OCI-LY3 (cell line): ENCODE data around the gene ADGRV1.
"Not testable (repeated sequence)": the region's sequence is repeated elsewhere in the genome, so short reads cannot be mapped to it uniquely, and the experiment has no call there.

Source experiments
- H2AFZ ChIP-seq: fragments of 200-600, 300-600 bp; shearing (Covaris generic); 2 replicates; pipeline ENCODE4 v1.6.0; 2014; ENCODE audit warnings: antibody characterized with exemption, low read depth, low read length
- H3K27ac ChIP-seq: fragments of 200-600, 300-600 bp; sonication (generic); 2 replicates; pipeline ENCODE4 v1.5.1; 2014; ENCODE audit warnings: mild to moderate bottlenecking, low read length, moderate library complexity, mixed read lengths
- H3K27me3 ChIP-seq: fragments of 200-600, 300-600 bp; sonication (generic); 2 replicates; pipeline ENCODE4 v1.6.1; 2014; ENCODE audit warnings: low read depth, low read length, mixed read lengths
- H3K36me3 ChIP-seq: fragments of 200-600, 300-600 bp; sonication (generic); replicated peaks from 2 replicates; pipeline ENCODE3; 2014; ENCODE audit warnings: low read depth, low read length, mixed read lengths
- H3K4me1 ChIP-seq: fragments of 300-600, 200-600 bp; sonication (generic); 2 replicates; pipeline ENCODE4 v1.6.1; 2014; ENCODE audit warnings: low read length, mixed read lengths
- H3K4me2 ChIP-seq: fragments of 200-600, 300-600 bp; sonication (generic); 2 replicates; pipeline ENCODE4 v1.6.1; 2014; ENCODE audit warnings: low read length, mixed read lengths
- H3K4me3 ChIP-seq: fragments of 300-600, 200-600 bp; sonication (generic); 2 replicates; pipeline ENCODE4 v1.5.1; 2014; ENCODE audit warnings: antibody characterized with exemption, mild to moderate bottlenecking, low read length, moderate library complexity
- H3K79me2 ChIP-seq: fragments of 300-600, 200-600 bp; shearing (Covaris generic); 2 replicates; pipeline ENCODE4 v1.6.1; 2014; ENCODE audit warnings: mild to moderate bottlenecking, low read length, mixed read lengths
- H3K9ac ChIP-seq: fragments of 300-600, 200-600 bp; shearing (Covaris generic); 2 replicates; pipeline ENCODE4 v1.6.0; 2014; ENCODE audit warnings: mild to moderate bottlenecking, low read length, moderate library complexity
- H3K9me3 ChIP-seq: fragments of 200-600, 300-600 bp; shearing (Covaris generic); 2 replicates; pipeline ENCODE4 v1.6.1; 2014; ENCODE audit warnings: low read length, mixed read lengths; ENCODE audit not compliant: insufficient read depth
- H4K20me1 ChIP-seq: fragments of 200-600, 300-600 bp; sonication (generic); 2 replicates; pipeline ENCODE4 v1.6.1; 2016; ENCODE audit warnings: low read length, mixed read lengths; ENCODE audit not compliant: insufficient read depth
- EZH2phosphoT487 ChIP-seq: fragments of 200-600 bp; shearing (Covaris generic); IDR thresholded peaks from 2 replicates; pipeline ENCODE4 v1.6.1; 2018; ENCODE audit warnings: antibody characterized with exemption, mixed run types, low read depth
- TF ChIP-seq, protein P1 (sequence below): fragments of 200-600, 300-600 bp; sonication (generic); IDR thresholded peaks from 2 replicates; pipeline ENCODE4 v1.5.1; 2014; ENCODE audit warnings: antibody characterized with exemption, low read length, low read depth

ADGRV1 gene

DNA sequence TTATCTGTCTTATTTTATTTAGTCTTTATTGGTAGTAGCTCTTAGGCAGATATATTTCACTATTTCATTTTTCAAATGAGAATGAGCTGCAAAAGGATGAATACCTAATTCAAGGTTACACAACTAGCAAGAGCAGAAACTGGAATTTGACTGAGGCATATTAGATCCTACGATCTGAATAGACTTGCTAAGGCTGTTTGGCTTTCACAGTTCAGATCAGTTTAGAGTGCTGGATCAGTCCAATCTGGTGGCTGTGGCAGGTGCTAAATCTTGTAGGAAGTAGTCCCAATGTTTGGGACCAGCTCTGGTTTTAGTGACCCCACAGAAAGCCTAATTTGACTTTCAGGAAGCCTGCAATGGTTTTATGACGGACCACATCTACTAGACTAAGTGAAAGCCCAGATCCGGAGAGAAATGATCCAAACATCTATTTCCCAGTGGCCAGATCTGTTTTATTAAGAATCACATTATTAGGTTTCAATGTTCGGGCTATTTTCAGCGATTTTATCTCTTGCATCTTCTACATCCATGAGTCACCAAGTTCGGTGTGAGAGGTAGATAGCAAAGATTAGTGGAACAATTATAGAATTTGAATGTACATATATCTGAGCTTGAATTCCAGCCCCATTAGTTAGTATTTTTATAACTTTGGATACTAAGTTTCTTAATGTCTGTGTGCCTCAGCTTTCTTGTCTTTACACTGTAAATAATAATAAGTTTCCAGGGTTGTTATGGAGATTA lies 359.5 kb downstream of the ADGRV1 start:
- H3K4me2 ChIP-seq: no peak overlapping the region
- no peaks in the 10 kb centered on the region for H4K20me1 ChIP-seq
- no peaks in the 10 kb centered on the region for H3K27me3 ChIP-seq

DNA sequence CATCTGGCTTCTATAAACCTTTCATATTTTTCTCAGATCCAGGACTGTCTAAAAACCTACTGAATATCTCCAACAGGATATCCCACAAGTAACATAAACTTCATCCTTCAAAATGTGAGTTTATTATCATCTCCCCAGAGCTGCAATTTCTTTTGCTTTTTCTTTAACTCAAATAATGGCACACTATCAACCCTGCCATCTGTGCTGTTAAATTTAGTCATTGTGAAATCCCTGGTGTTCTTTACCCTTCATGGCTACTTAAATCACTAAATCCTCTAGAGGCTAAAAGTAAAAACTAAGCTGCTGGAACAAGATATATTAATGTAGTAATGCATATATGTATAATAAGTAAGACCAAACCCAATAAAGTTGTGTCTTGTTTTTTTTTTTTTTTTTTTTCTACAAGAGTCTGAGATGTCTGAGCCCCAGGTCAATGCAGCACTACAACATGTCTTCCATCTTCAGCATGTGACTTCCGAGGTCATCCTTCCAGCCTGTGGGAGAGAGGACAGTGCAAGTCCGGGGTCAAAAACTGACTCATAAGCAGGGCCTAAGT lies 362.9 kb downstream of the ADGRV1 start:
- Histone ChIP-seq H3K4me3 (no peak overlapping the region), H3K79me2 (no peaks in the 10 kb centered on the region), H3K27ac (no peak overlapping the region), H2AFZ (no peak overlapping the region), H3K9ac (no peak overlapping the region), H4K20me1 (no peaks in the 10 kb centered on the region), H3K4me2 (no peak overlapping the region), H3K9me3 (no peaks in the 10 kb centered on the region), H3K4me1 (no peaks in the 10 kb centered on the region), H3K27me3 (no peaks in the 10 kb centered on the region), H3K36me3 (no peaks in the 10 kb centered on the region)
- TF ChIP-seq EZH2phosphoT487: no peak
- TF ChIP-seq, protein P1, sequence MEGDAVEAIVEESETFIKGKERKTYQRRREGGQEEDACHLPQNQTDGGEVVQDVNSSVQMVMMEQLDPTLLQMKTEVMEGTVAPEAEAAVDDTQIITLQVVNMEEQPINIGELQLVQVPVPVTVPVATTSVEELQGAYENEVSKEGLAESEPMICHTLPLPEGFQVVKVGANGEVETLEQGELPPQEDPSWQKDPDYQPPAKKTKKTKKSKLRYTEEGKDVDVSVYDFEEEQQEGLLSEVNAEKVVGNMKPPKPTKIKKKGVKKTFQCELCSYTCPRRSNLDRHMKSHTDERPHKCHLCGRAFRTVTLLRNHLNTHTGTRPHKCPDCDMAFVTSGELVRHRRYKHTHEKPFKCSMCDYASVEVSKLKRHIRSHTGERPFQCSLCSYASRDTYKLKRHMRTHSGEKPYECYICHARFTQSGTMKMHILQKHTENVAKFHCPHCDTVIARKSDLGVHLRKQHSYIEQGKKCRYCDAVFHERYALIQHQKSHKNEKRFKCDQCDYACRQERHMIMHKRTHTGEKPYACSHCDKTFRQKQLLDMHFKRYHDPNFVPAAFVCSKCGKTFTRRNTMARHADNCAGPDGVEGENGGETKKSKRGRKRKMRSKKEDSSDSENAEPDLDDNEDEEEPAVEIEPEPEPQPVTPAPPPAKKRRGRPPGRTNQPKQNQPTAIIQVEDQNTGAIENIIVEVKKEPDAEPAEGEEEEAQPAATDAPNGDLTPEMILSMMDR: no peak

More for the DNA sequence above, 359.5 kb downstream of the ADGRV1 start:
- H3K9me3 ChIP-seq: no peaks in the 10 kb centered on the region
- H3K36me3 ChIP-seq: no peaks in the 10 kb centered on the region
- H3K9ac ChIP-seq: no peak overlapping the region
- H3K27ac ChIP-seq: no peak overlapping the region
- no peaks in the 10 kb centered on the region for H3K4me1 ChIP-seq
- TF ChIP-seq, protein P1: no peak
- H3K79me2 ChIP-seq: no peaks in the 10 kb centered on the region
- no peak overlapping the region for H2AFZ ChIP-seq
- H3K4me3 ChIP-seq: no peak overlapping the region

DNA sequence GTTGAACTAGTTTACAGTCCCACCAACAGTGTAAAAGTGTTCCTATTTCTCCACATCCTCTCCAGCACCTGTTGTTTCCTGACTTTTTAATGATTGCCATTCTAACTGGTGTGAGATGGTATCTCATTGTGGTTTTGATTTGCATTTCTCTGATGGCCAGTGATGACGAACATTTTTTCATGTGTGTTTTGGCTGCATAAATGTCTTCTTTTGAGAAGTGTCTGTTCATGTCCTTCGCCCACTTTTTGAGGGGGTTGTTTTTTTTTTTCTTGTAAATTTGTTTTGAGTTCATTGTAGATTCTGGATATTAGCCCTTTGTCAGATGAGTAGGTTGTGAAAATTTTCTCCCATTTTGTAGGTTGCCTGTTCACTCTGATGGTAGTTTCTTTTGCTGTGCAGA lies 365.6 kb downstream of the ADGRV1 start:
- H3K27me3 ChIP-seq, H3K4me3 ChIP-seq, H3K36me3 ChIP-seq, H3K4me2 ChIP-seq, H3K9me3 ChIP-seq, H3K27ac ChIP-seq, H3K79me2 ChIP-seq, H3K9ac ChIP-seq, H3K4me1 ChIP-seq, H4K20me1 ChIP-seq, H2AFZ ChIP-seq: not testable (repeated sequence)

DNA sequence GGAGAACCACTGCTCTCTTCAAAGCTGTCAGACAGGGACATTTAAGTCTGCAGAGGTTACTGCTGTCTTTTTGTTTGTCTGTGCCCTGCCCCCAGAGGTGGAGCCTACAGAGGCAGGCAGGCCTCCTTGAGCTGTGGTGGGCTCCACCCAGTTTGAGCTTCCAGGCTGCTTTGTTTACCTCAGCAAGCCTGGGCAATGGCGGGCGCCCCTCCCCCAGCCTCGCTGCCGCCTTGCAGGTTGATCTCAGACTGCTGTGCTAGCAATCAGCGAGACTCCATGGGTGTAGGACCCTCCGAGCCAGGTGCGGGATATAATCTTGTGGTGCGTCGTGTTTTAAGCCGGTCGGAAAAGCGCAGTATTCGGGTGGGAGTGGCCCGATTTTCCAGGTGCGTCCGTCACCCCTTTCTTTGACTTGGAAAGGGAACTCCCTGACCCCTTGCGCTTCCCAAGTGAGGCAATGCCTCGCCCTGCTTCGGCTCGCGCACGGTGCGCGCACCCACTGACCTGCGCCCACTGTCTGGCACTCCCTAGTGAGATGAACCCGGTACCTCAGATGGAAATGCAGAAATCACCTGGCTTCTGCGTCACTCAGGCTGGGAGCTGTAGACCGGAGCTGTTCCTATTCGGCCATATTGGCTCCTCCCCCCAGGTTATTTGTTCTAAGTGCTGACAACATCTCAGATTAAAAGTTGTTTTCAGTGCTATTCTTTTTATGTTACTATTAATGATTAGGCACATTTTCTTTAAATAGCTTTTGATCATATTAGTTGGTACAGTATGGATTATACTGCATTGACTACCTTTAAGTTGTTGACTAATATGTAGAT lies 370.6 kb downstream of the ADGRV1 start:
- not testable (repeated sequence) for H3K36me3 ChIP-seq, H3K9me3 ChIP-seq, H3K4me2 ChIP-seq, H3K9ac ChIP-seq, H3K27ac ChIP-seq, H3K27me3 ChIP-seq, H3K4me3 ChIP-seq, H4K20me1 ChIP-seq, H2AFZ ChIP-seq, H3K4me1 ChIP-seq, H3K79me2 ChIP-seq

DNA sequence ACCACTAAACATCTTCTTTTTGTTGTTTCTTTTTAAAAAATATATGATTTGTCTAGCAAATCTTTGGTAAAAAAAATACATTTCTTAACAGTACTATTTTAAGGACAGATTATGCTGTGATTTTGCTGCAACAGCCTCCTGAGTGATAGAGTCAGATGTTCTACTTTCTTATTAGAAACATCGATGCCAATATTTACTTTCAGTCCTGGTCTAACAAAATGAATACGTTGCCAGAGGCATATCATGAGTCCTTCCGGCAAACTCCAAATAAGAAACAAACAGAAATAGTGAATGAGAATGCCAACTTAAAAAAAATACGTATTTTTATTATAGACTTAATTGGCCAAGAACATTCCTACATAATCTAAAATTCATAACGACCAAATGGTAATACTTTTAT lies 371.5 kb downstream of the ADGRV1 start:
- Histone ChIP-seq H3K4me1 (no peaks in the 10 kb centered on the region), H3K4me3 (no peak overlapping the region), H3K9me3 (no peaks in the 10 kb centered on the region), H3K27me3 (0 out of 2 replicates have a peak, but pooled peaks cover 2% of the 10 kb centered on the region), H2AFZ (no peak overlapping the region), H4K20me1 (no peaks in the 10 kb centered on the region), H3K36me3 (no peaks in the 10 kb centered on the region), H3K9ac (no peak overlapping the region), H3K27ac (no peak overlapping the region), H3K4me2 (no peak overlapping the region), H3K79me2 (no peaks in the 10 kb centered on the region)
- TF ChIP-seq, protein P1: no peak
- no peak for TF ChIP-seq EZH2phosphoT487
